HEK293T (cell line): ENCODE results near the gene KCNK7.

ENCODE experiments used
- CTCF ChIA-PET: fragments of 350-600 bp; formaldehyde crosslinking; extraction: SDS; loops from one replicate; lab custom pipeline; 2021; ENCODE audit warnings: antibody characterized with exemption, inconsistent platforms; lab: Yijun Ruan, JAX
- POLR2A ChIA-PET: fragments of 350-600 bp; formaldehyde crosslinking; extraction: SDS; loops from one replicate; lab custom pipeline; 2020; ENCODE audit warnings: antibody characterized with exemption, inconsistent platforms; lab: Yijun Ruan, JAX
- DNase-seq: peaks from one replicate; pipeline ENCODE4 v3.0.0; 2012; ENCODE audit warnings: mixed read lengths; ENCODE audit errors: extremely low spot score
- ARNT ChIP-seq: fragments of 450-650 bp; IDR thresholded peaks from 2 replicates; pipeline ENCODE4 v1.6.1; 2017; ENCODE audit warnings: mild to moderate bottlenecking
- BHLHE40 ChIP-seq: fragments of 450-650 bp; IDR thresholded peaks from 2 replicates; pipeline ENCODE4 v1.6.1; 2016; ENCODE audit warnings: mild to moderate bottlenecking, moderate library complexity, borderline replicate concordance
- CTBP1 ChIP-seq: fragments of 450-650 bp; IDR thresholded peaks from 2 replicates; pipeline ENCODE4 v1.6.1; 2016; ENCODE audit warnings: borderline replicate concordance
- ELF4 ChIP-seq: fragments of 450-650 bp; IDR thresholded peaks from 2 replicates; pipeline ENCODE4 v1.6.1; 2017; ENCODE audit warnings: antibody characterized with exemption
- FOXA1 ChIP-seq: fragments of 450-650 bp; IDR thresholded peaks from 2 replicates; pipeline ENCODE4 v1.6.1; 2016; ENCODE audit warnings: mild to moderate bottlenecking
- FOXK2 ChIP-seq: fragments of 450-650 bp; IDR thresholded peaks from 2 replicates; pipeline ENCODE4 v1.6.1; 2016; ENCODE audit warnings: mild to moderate bottlenecking
- FOXM1 ChIP-seq: fragments of 450-650 bp; IDR thresholded peaks from 2 replicates; pipeline ENCODE4 v1.6.1; 2017; ENCODE audit warnings: mild to moderate bottlenecking, borderline replicate concordance
- HDGF ChIP-seq: fragments of 450-650 bp; IDR thresholded peaks from 2 replicates; pipeline ENCODE4 v1.6.1; 2017; ENCODE audit warnings: antibody characterized with exemption, borderline replicate concordance
- L3MBTL2 ChIP-seq: fragments of 450-650 bp; conservative IDR thresholded peaks from 2 replicates; pipeline ENCODE4 v1.6.1; 2016; ENCODE audit warnings: mild to moderate bottlenecking
- LEF1 ChIP-seq: fragments of 450-650 bp; IDR thresholded peaks from 2 replicates; pipeline ENCODE4 v1.6.1; 2017; ENCODE audit warnings: mild to moderate bottlenecking, borderline replicate concordance
- NFRKB ChIP-seq: fragments of 450-650 bp; IDR thresholded peaks from 2 replicates; pipeline ENCODE4 v1.6.1; 2016; ENCODE audit warnings: mild to moderate bottlenecking, moderate library complexity
- PKNOX1 ChIP-seq: fragments of 450-650 bp; IDR thresholded peaks from 2 replicates; pipeline ENCODE4 v1.6.1; 2016
- SP1 ChIP-seq: fragments of 450-650 bp; IDR thresholded peaks from 2 replicates; pipeline ENCODE4 v1.6.1; 2017
- SUZ12 ChIP-seq: fragments of 450-650 bp; IDR thresholded peaks from 2 replicates; pipeline ENCODE4 v1.6.1; 2016; ENCODE audit warnings: mild to moderate bottlenecking
- TARDBP ChIP-seq: fragments of 450-650 bp; IDR thresholded peaks from 2 replicates; pipeline ENCODE4 v1.6.1; 2016
- ZNF384 ChIP-seq: fragments of 450-650 bp; IDR thresholded peaks from 2 replicates; pipeline ENCODE4 v1.6.1; 2016

The KCNK7 gene

GRCh38 chr11:65547446-65548125 is 48.0 kb downstream of the KCNK7 start:
- POLR2A ChIA-PET = interaction anchor here (0.8 to 1.1 kb wide), 3 partner anchors 11 to 24 kb away, joined by 4 read pairs; no protein-coding TSS in a partner anchor
- CTCF ChIA-PET = interaction anchor here (0.7 kb wide), 1 partner anchor 85 kb away, joined by 3 read pairs; no protein-coding TSS in a partner anchor
- no peak for DNase-seq
- no peak for TF ChIP-seq NFRKB
- TF ChIP-seq ELF4 = no peak
- no peak for TF ChIP-seq ZNF384
- TF ChIP-seq FOXK2 = no peak
- TF ChIP-seq HDGF = no peak
- TF ChIP-seq SP1 = no peak
- TF ChIP-seq FOXM1 = no peak
- no peak for TF ChIP-seq ARNT
- TF ChIP-seq LEF1 = no peak
- TF ChIP-seq SUZ12 = no peak

GRCh38 chr11:65546217-65546958 is 49.2 kb downstream of the KCNK7 start:
- peak; percentile 94 for DNase-seq

GRCh38 chr11:65545853-65546216 is 49.8 kb downstream of the KCNK7 start:
- DNase-seq = no peak
- ChIA-PET CTCF (no interaction called here), POLR2A (no interaction called here)
- TF ChIP-seq PKNOX1 (no peak), CTBP1 (no peak), SP1 (no peak), FOXM1 (no peak), HDGF (no peak), L3MBTL2 (no peak), ARNT (no peak), SUZ12 (no peak), FOXK2 (no peak), BHLHE40 (no peak), ELF4 (no peak), NFRKB (no peak), TARDBP (no peak), LEF1 (no peak), ZNF384 (no peak), FOXA1 (no peak)

More at GRCh38 chr11:65546217-65546958, 49.2 kb downstream of the KCNK7 start:
- ChIA-PET CTCF (interaction anchor here (0.6 to 0.7 kb wide), 2 partner anchors 47 to 86 kb away, joined by 3 read pairs; no protein-coding TSS in a partner anchor), POLR2A (interaction anchor here (0.7 to 0.9 kb wide), 4 partner anchors 9 to 47 kb away, joined by 3 to 4 read pairs (median 4); partner anchors contain the start of genes LTBP3 and MALAT1)
- TF ChIP-seq ZNF384 (no peak), PKNOX1 (peak; percentile 82), CTBP1 (no peak), BHLHE40 (no peak)
